GM19240 (cell line): ENCODE data around the gene DPP10.

ENCODE experiments used
- DNase-seq: peaks from one replicate; pipeline ENCODE4 v3.0.0; 2011; ENCODE audit warnings: low spot score; ENCODE audit not compliant: insufficient read length

The DPP10 gene

GRCh38 chr2:114598329-114598728 lies 155.9 kb downstream of the DPP10 start:
- no peak for DNase-seq

- no peak for DNase-seq
Measured at GRCh38 chr2:114609203-114609602, 166.8 kb downstream of the DPP10 start.

GRCh38 chr2:114609801-114610200 lies 167.4 kb downstream of the DPP10 start:
- DNase-seq, result no peak

- no peak for DNase-seq
Measured at GRCh38 chr2:114610677-114611076, 168.2 kb downstream of the DPP10 start.

GRCh38 chr2:114614592-114614991 lies 172.2 kb downstream of the DPP10 start:
- DNase-seq, result no peak

- no peak for DNase-seq
Measured at GRCh38 chr2:114628481-114628880, 186.0 kb downstream of the DPP10 start.

GRCh38 chr2:114631146-114631545 lies 188.7 kb downstream of the DPP10 start:
- no peak for DNase-seq

GRCh38 chr2:114642166-114642770 lies 199.8 kb downstream of the DPP10 start:
- no peak for DNase-seq

GRCh38 chr2:114642988-114643553 lies 200.6 kb downstream of the DPP10 start:
- DNase-seq, result no peak

- no peak for DNase-seq
Measured at GRCh38 chr2:114651933-114652332, 209.5 kb downstream of the DPP10 start.

GRCh38 chr2:114659880-114660279 lies 217.4 kb downstream of the DPP10 start:
- DNase-seq, result no peak

GRCh38 chr2:114661971-114662939 lies 219.8 kb downstream of the DPP10 start:
- DNase-seq, result no peak

- DNase-seq, result no peak
Measured at GRCh38 chr2:114668415-114668814, 226.0 kb downstream of the DPP10 start.

GRCh38 chr2:114683251-114683650 lies 240.8 kb downstream of the DPP10 start:
- DNase-seq, result no peak

GRCh38 chr2:114684403-114684802 lies 242.0 kb downstream of the DPP10 start:
- DNase-seq, result no peak

- no peak for DNase-seq
Measured at GRCh38 chr2:114685102-114685501, 242.7 kb downstream of the DPP10 start.

- no peak for DNase-seq
Measured at GRCh38 chr2:114688241-114688640, 245.8 kb downstream of the DPP10 start.

GRCh38 chr2:114698520-114698919 lies 256.1 kb downstream of the DPP10 start:
- no peak for DNase-seq

GRCh38 chr2:114699423-114699944 lies 257.0 kb downstream of the DPP10 start:
- DNase-seq, result no peak

GRCh38 chr2:114700440-114700839 lies 258.0 kb downstream of the DPP10 start:
- DNase-seq, result no peak

GRCh38 chr2:114709936-114710850 lies 267.8 kb downstream of the DPP10 start:
- no peak for DNase-seq
